HG03439 (cell line): ENCODE measurements around the gene EIF4G1.

ENCODE experiments used
- ATAC-seq: cut with Tn5 transposase; IDR thresholded peaks from one replicate; pipeline ENCODE4 v1.9.1; 2021; ENCODE audit warnings: mild to moderate bottlenecking, moderate library complexity; ENCODE audit not compliant: unreplicated experiment

Gene EIF4G1

DNA sequence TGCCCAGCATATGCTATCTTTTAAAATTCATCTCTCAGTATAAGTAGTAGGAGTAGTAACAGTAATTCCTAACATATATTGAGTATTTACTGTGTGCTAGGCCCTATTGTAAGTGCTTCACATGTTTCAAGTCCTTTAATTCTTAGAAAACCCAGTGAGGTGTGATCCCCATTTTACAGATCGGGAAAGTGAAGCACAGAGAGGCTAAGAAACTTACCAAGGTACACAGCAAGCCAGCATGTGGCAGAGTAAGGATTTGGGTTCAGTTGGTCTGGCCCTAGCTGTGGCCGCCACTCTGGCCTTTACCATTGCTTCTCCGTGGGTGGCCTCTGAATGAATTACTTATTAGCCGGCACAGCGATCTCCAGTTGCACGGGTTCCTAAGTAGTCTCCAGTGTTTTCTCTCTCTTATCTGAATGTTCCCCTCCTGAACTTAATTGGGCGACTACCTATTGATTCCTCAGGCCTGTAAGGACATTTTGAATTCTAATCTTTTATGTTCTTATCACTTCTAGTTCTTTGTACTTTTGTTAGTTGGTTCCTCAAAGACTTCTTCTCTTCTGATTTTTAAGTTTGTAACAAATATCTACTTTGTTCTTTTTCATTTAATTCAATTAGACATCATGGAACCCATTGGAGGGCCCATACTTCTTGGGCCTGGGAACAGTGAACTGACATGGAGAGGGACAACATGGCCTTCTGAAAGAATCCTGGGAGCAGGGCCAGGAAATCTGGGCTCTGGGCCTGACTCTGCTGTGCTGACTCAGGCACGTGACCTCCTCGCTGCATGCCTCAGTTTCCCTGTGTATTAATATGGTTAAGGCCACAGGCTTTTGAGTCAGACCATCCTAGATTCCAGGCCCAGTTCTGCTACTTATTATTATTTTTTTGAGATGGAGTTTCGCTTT lies 35.4 kb downstream of the EIF4G1 start:
- ATAC-seq, result no peak

GRCh38 chr3:184350618-184351017 lies 36.2 kb downstream of the EIF4G1 start:
- no peak for ATAC-seq

DNA sequence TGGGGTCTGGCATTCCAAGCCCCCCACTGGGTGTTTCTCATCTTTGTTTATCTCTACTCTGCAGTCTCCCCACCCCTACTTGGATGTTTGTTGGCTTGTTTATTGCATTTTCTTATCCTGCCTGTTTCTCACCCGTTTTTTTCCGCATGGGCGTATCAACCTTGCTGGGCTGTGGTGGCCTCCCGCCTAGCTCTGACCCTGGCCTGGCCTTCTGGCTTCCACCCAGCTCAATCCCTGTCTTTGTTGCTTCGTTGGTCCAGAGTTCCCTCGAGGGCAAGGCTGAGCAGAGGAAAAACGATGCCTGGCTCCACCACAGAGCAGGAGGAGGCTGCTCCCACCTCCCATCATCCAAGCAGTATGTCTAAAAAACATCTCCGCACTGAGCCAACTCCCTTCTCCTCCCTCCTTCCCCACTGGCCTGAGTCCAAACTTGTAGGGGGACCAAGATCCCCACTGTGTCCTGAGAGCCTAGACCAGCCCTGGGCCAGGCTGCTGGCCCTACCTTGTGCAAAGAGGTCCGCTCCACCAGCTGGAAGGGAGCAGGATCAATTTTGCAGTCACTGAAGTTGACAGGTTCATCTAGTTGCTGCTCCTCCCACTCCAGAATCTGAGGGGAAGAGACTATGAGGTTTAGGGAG lies 37.2 kb downstream of the EIF4G1 start:
- no peak for ATAC-seq

DNA sequence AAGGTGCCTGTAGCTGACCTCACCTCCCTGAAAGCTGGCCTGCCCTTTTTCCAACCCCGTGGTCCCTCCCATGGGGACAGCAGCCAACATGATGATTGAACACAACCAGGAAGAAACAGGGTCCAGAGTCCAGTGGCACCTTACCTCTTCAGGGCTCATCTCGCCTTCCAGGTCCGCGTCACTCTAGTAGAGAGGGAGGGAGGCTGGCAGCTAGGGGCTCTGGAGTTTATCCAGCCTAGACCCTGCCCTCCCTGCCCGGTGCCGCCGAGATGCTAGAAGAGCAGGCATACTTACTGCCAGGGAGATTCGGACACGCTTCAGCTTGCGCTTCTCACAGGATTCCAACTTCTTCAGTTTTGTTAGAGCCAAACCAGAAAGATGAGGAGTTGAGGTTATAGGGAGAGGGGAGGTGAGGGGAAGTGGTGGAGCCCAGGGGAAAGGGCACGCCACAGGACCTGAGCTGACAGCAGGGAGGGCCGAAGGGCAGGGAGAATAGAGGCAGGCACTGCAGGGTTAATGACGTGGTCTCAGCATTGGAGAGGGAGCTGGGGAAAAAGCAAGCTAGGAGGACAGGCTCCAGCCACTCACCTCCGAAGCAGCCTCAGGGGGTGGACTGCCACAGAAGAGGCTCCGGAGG lies 37.9 kb downstream of the EIF4G1 start:
- ATAC-seq, result no peak

DNA sequence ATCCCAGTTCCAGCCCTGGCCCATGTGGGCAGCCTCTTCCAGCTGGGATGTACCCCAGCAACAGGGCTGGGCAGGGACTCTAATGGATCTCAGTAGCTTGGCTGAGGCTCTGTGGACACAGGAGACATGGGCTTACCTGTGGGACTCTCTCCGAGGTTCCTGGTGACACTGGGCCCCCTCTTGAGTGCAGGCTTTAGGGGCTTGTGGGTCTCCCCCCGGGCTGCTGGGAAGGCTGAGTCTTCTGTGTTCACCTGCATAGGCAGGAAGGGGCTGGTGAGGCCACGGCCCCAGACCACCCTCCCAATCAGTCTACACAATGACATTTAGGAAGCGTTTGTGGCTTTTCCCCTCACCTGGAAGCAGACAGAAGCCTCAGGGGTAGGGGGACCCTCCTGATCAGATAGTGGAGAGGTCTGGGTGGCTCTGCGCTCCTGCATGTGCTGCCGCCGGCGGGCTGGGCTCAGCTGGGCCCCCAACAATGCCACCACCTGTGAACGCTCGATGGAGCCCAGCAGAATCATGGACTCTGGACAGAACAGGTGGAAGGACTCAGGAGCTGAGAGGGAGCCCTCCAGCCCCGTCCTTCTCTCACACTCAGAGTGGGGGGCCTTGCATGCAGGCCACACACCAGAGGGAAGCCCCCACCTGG lies 38.6 kb downstream of the EIF4G1 start:
- ATAC-seq, result no peak

- no peak for ATAC-seq
Measured at GRCh38 chr3:184353546-184353941, 39.1 kb downstream of the EIF4G1 start.

DNA sequence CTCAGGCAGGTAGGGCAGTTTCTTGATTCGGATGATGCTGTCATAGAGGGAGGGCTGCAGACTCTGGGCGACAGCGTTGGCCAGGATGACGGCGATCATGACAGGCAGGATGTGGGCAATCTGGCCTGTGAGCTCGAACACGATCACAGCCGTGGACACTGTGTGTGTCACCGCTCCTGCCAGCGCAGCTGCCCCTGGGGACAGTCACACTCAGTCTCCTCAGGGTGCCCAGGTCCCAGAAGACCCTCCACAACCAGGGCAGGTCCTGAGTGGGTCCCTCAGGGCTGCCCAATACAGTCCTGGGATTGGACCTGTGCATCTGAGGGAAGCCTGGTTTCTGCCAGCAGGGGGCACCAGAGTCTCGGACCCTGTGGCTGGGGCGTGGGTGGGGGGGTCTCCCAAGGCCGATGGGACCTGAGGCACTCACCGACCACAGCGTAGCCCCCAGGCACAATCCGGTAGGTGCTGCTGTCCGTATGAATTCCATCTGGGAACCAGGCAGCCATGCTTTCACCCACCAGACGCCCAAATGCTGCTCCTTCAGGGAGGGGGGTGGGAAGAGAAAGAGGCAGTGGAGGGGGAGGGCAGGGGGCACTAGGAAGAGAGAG lies 39.8 kb downstream of the EIF4G1 start:
- no peak for ATAC-seq

- ATAC-seq, result no peak
Measured at GRCh38 chr3:184354754-184355153, 40.3 kb downstream of the EIF4G1 start.

GRCh38 chr3:184355261-184356040 lies 41.0 kb downstream of the EIF4G1 start:
- no peak for ATAC-seq

DNA sequence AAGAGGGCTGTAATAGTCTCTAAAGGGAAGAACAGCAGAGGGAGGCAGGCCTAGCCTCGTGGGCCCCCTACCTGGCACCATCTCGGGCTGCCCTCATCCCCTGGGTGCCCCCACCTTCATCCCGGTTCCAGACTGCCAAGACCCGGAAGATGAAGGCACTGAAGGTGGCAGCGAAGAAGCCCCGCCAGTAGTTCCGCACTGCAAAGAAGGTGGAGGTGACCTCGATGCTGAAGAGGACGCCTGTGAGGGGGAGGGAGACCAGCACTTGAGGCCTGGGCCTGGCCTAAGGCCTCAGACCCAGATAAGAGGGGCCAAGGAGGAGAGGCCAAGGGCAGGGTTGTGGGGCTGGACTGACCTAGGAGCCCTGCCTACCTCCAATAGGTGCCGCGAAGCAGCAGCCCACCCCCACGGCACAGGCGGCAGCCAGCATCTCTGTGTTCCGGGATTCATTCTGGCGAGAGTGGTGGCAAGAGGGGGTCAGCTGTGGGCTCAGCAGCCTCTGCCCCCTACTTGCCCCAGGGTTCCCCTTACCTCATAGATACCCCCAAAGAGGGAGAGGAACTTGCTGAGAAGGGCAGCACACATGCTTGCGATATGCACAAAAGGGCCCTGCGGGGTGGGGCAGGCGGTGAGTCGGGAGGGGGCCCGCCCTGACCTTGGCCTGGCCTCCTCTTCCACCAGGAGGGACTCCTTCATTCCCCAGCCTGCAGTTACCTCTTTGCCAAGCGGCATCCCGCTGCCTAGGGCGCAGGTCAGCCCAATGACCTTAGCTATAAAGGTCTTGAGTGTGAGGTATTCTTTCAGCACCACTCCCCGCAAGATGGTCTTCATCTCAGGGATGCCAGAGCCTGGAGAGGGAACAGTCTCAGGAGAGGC lies 43.1 kb downstream of the EIF4G1 start:
- ATAC-seq, result no peak

DNA sequence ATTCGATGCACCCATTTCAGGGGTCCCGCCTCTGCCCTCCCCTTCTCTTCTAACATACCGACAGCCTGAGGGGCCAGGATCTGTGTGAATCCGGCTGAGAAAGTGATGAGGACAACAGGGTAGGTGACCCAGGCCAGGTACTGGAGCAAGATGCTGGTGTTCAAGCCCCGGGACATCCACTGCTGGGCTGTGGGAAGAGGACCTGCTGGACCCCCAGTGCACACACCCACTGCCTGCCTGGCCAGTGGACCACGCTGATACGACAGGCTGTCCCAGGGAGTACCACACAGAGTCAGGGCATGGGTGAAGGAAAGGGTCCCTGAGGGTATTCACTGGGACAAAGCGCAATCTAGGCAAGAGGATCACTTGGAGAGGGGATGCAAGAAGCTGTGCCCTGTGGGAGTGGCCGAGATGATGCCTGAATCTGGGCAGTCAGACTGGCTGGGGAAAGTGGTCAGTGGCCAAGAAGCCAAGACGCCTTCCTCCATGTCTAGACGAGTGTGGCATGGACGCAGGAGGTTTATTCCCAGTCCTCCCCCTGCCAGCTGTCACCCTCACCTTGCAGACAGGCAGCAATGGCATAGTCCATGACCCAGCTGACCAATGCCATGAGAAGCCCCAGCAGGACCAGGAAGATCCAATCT lies 43.8 kb downstream of the EIF4G1 start:
- no peak for ATAC-seq

GRCh38 chr3:184358921-184359350 lies 44.5 kb downstream of the EIF4G1 start:
- ATAC-seq, result no peak

DNA sequence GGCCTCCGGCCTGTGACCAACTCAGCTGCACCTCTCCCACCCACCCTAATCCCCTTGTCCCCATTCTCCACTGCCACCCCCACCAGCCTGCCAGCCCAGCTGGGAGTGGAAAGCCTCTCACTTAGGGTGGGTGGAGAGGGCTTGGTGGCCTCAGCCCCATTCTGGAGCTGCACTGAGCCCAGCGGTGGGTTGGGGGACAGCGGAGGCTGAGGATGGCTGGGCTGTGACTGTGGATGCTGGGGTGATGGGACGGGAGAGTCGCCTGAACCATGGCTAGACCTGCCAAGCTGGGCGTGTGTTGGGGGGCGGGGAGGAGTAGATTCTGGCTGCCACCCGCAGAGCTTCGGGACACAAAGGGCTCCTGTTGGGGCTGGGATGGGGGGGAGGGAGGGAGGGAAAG lies 45.2 kb downstream of the EIF4G1 start:
- ATAC-seq, result no peak

GRCh38 chr3:184360070-184360928 lies 45.9 kb downstream of the EIF4G1 start:
- ATAC-seq, result no peak

GRCh38 chr3:184360929-184361531 lies 46.6 kb downstream of the EIF4G1 start:
- no peak for ATAC-seq

DNA sequence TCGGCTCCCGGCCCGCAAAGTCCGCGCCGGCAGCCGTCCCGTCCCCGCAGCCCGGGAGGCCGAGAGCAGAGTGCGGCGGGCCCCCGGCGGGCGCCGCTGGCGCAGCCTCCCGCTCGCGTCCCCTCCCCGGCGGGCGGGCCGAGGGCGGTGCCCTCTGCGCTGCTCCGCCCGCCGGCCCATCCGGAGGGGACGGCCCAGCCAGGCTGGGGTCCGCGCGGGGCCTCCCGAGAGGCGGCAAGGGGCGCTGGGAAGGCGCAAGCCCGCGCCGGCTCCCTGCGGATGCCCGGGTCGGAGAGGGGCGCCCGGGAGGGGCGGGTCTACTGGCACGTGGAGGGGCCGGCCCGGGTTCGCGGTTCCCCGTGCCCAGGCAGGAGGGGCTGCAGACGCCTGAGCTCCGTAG lies 47.1 kb downstream of the EIF4G1 start, which contains the start of the genes CLCN2 and POLR2H:
Gene CLCN2, minus strand, starts transcription at position 74 of the 400 bp plus-strand sequence. CDS start 126 bp downstream, outside the sequence.
Gene POLR2H, plus strand, starts transcription at position 179 of the 400 bp plus-strand sequence. CDS start 1,783 bp downstream, outside the sequence.
- ATAC-seq, result no peak
